CD4-positive, alpha-beta memory T cell (primary cell): ENCODE results near the gene PRICKLE1. TPM values are rescaled to one million over a fixed set of nuclear protein-coding genes. Genes with fewer than 3 reads are reported as not detected.
"Not testable (repeated sequence)": the region's sequence is repeated elsewhere in the genome, so short reads cannot be mapped to it uniquely, and the experiment has no call there.

Experiments
- CTCF ChIA-PET: fragments of 350-600 bp; sonication (Branson Sonifier 250); formaldehyde crosslinking; loops from one replicate; lab custom pipeline; 2021; ENCODE audit warnings: inconsistent platforms; ENCODE audit not compliant: partially characterized antibody; lab: Charles Lee
- POLR2A ChIA-PET: fragments of 350-600 bp; sonication (Branson Sonifier 250); formaldehyde crosslinking; loops from one replicate; lab custom pipeline; 2021; ENCODE audit not compliant: partially characterized antibody; lab: Charles Lee
- DNase-seq, 5 donors: peaks; one replicate each; pipeline versions ENCODE4 v3.0.0 to v3.0.0-alpha.2; 2020 to 2022; ENCODE audit warnings: mixed read lengths in 1 of 5
- H3K27ac ChIP-seq: one replicate; pipeline ENCODE4 v1.7.0; 2013; ENCODE audit warnings: low read depth, low read length
- H3K27me3 ChIP-seq: 2 replicates; pipeline ENCODE4 v1.7.0; 2013; ENCODE audit warnings: mild to moderate bottlenecking, low read length, moderate library complexity; ENCODE audit not compliant: insufficient read depth
- H3K36me3 ChIP-seq: 2 replicates; pipeline ENCODE4 v1.7.0; 2013; ENCODE audit warnings: mild to moderate bottlenecking, low read length, moderate library complexity; ENCODE audit not compliant: insufficient read depth
- H3K4me1 ChIP-seq: 2 replicates; pipeline ENCODE4 v1.7.0; 2013; ENCODE audit warnings: mild to moderate bottlenecking, low read length, moderate library complexity; ENCODE audit not compliant: insufficient read depth
- H3K4me3 ChIP-seq, 2 donors: one replicate each; pipeline ENCODE4 v1.7.0; 2013; ENCODE audit warnings: low read length in 2 of 2, mild to moderate bottlenecking in 1 of 2
- H3K9me3 ChIP-seq, 2 donors: one replicate each; pipeline ENCODE4 v1.7.0; 2013; ENCODE audit warnings: low read length in 2 of 2, control low read depth in 1 of 2; ENCODE audit not compliant: control insufficient read depth in 1 of 2
- H3K27ac Mint-ChIP-seq, 7 donors: one replicate each; pipeline ENCODE4 v1.8.0; 2020 to 2021; ENCODE audit warnings: mixed read lengths in 7 of 7, mild to moderate bottlenecking in 6 of 7, inconsistent platforms in 3 of 7, moderate library complexity in 3 of 7
- H3K27me3 Mint-ChIP-seq, 2 donors: one replicate each; pipeline ENCODE4 v1.8.0; 2020 to 2021; ENCODE audit warnings: mixed read lengths in 2 of 2
- H3K36me3 Mint-ChIP-seq, 2 donors: one replicate each; pipeline ENCODE4 v1.8.0; 2020 to 2021; ENCODE audit warnings: mixed read lengths in 2 of 2, inconsistent platforms in 1 of 2, mild to moderate bottlenecking in 1 of 2
- H3K4me1 Mint-ChIP-seq, 4 donors: one replicate each; pipeline ENCODE4 v1.8.0; 2020 to 2021; ENCODE audit warnings: mixed read lengths in 4 of 4, mild to moderate bottlenecking in 1 of 4
- H3K4me3 Mint-ChIP-seq, 8 donors: one replicate each; pipeline ENCODE4 v1.8.0; 2020 to 2021; ENCODE audit warnings: mixed read lengths in 8 of 8, mild to moderate bottlenecking in 7 of 8, moderate library complexity in 6 of 8, inconsistent platforms in 3 of 8
- H3K9me3 Mint-ChIP-seq, 8 donors: one replicate each; pipeline ENCODE4 v1.8.0; 2020 to 2021; ENCODE audit warnings: mixed read lengths in 8 of 8, mild to moderate bottlenecking in 5 of 8, inconsistent platforms in 3 of 8, moderate library complexity in 1 of 8
- intact Hi-C: fragments of 100-400 bp; cut with micrococcal nuclease; formaldehyde crosslinking; loops from one replicate; pipeline ENCODE4 v1.15.1; 2023
- polyA plus RNA-seq, 2 donors: library from polyadenylated mRNA; unstranded; fragments of 300-500 nt; fragmentation: Illumina TruSeq; gene quantifications; one replicate each; pipeline ENCODE4 v1.2.3, GENCODE V29; 2021
- total RNA-seq, 2 experiments: library from RNA; stranded (reverse); gene quantifications; one replicate each; pipeline ENCODE4 v1.2.3, GENCODE V29; 2021

Gene PRICKLE1
- total and polyA plus RNA-seq, 4 experiments from 2014 or later = not detected

DNA sequence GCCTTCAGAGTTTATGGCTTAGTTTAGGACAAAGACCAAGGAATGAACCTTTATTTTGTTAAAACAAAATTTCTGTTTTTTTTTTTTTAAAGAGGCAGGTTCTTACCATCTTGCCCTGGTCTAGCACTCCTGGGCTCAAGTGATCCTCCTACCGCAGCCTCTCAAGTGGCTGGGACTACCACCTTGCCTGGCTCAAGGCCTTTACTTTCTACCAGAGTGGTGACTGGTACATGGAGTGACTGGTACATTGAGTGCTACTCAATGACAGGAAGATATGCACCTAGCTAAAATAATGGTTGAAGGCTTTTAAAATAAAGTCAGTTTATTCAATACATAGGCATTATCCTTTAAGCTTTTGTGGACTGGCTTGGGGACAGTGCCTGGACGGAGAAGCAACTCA, 32.6 kb downstream of the PRICKLE1 start:
- peaks cover 0 to 2% (median 0%) of the 10 kb centered on the region in 8 donors for H3K9me3 Mint-ChIP-seq
- Histone ChIP-seq H3K36me3 (no peaks in the 10 kb centered on the region), H3K4me1 (no peaks in the 10 kb centered on the region), H3K4me3 (no peak overlapping the region), H3K27ac (no peak overlapping the region), H3K27me3 (no peaks in the 10 kb centered on the region), H3K9me3 (no peaks in the 10 kb centered on the region)
- POLR2A ChIA-PET = no interaction called here
- H3K27ac Mint-ChIP-seq = no peak overlapping the region
- DNase-seq = no peak
- H3K4me1 Mint-ChIP-seq = no peaks in the 10 kb centered on the region
- intact Hi-C loops = no loop called here
- peaks cover 0 to 2% of the 10 kb centered on the region in 2 donors for H3K27me3 Mint-ChIP-seq
- H3K36me3 Mint-ChIP-seq = no peaks in the 10 kb centered on the region
- H3K4me3 Mint-ChIP-seq = no peak overlapping the region
- CTCF ChIA-PET = no interaction called here

DNA sequence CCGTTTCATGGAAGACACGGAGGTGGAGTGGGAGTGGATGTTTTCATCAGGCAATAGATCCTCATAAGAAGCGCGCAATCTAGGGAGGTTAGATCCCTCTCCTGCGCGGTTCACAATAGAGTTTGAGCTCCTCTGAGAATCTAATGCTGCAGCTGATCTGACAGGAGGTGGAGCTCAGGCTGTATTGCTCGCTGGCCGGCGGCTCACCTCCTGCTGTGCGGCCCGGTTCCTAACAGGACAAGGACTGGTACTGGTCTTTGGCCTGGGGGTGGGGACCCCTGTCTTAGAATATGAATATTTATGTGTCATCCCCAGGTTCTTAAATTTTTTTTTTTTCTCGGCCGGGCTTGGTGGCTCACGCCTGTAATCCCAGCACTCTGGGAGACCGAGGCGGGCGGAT, 36.7 kb downstream of the PRICKLE1 start:
- Histone ChIP-seq H3K27ac (no peak overlapping the region), H3K4me1 (no peaks in the 10 kb centered on the region), H3K9me3 (no peaks in the 10 kb centered on the region), H3K36me3 (no peaks in the 10 kb centered on the region), H3K27me3 (no peaks in the 10 kb centered on the region), H3K4me3 (no peak overlapping the region)
- Mint-ChIP-seq H3K27ac (no peak overlapping the region), H3K4me3 (peak overlapping the region in 1 of 8 donors; percentile 17), H3K27me3 (peaks cover 11 to 12% of the 10 kb centered on the region in 2 donors), H3K9me3 (peaks cover 0 to 7% (median under 1%) of the 10 kb centered on the region in 8 donors), H3K4me1 (no peaks in the 10 kb centered on the region), H3K36me3 (no peaks in the 10 kb centered on the region)
- DNase-seq = no peak
- intact Hi-C loops = no loop called here
- ChIA-PET POLR2A (no interaction called here), CTCF (no interaction called here)

DNA sequence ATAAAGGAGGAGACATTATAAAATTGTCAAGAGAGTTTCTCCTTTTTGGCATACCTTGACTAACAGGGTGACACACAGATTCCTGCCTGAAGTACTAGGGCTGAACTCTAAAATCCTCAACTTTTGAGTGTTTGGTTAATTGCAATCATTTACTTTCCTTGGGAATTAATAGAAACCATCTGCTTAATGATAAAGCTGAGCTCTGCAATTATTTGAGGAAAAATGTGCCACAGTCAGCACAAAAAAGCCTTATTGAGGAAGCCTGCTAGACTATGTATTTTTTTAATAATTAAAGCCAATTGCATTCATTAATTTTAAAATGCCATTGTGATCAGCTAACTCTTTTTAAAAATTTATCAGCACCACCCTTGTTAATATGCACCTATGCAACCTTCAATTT, 38.7 kb downstream of the PRICKLE1 start:
- DNase-seq = no peak
- Histone ChIP-seq H3K4me3 (no peak overlapping the region), H3K9me3 (no peaks in the 10 kb centered on the region), H3K4me1 (no peaks in the 10 kb centered on the region), H3K27ac (no peak overlapping the region), H3K36me3 (no peaks in the 10 kb centered on the region), H3K27me3 (no peaks in the 10 kb centered on the region)
- CTCF ChIA-PET = no interaction called here
- POLR2A ChIA-PET = no interaction called here
- H3K4me1 Mint-ChIP-seq = no peaks in the 10 kb centered on the region
- peaks cover 0 to 4% (median under 1%) of the 10 kb centered on the region in 8 donors for H3K9me3 Mint-ChIP-seq
- H3K27ac Mint-ChIP-seq = no peak overlapping the region
- H3K4me3 Mint-ChIP-seq = no peak overlapping the region
- H3K36me3 Mint-ChIP-seq = no peaks in the 10 kb centered on the region
- intact Hi-C loops = no loop called here
- H3K27me3 Mint-ChIP-seq = peaks cover 11 to 16% of the 10 kb centered on the region in 2 donors

DNA sequence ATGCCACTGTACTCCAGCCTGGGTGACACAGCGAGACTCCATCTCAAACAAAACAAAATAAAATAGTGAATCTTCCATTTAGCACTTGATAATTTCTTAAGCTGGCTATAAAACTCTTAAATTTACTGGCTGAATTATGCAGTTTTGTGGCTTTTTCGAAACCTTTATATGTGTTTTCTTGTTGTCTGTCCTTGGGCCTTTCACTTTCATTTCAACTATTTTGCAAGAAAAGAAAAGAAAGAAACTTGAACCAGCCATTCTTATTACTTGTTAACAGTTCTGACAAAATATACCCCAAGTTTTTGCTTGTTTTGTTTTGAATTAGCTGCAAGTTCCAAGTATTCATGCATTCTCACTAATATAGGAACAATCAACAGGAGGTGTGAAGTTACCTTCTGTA, 42.8 kb downstream of the PRICKLE1 start:
- H3K4me3 ChIP-seq = no peak overlapping the region
- DNase-seq = no peak
- ChIA-PET CTCF (no interaction called here), POLR2A (no interaction called here)
- no peak overlapping the region for H3K27ac ChIP-seq
- H3K27me3 Mint-ChIP-seq = peaks cover 13 to 18% of the 10 kb centered on the region in 2 donors
- peaks cover 0 to 7% (median 0%) of the 10 kb centered on the region in 8 donors for H3K9me3 Mint-ChIP-seq
- no peak overlapping the region for H3K27ac Mint-ChIP-seq
- H3K4me1 ChIP-seq = no peaks in the 10 kb centered on the region
- H3K4me1 Mint-ChIP-seq = no peaks in the 10 kb centered on the region
- intact Hi-C loops = no loop called here
- no peaks in the 10 kb centered on the region for H3K36me3 ChIP-seq
- no peaks in the 10 kb centered on the region for H3K9me3 ChIP-seq
- H3K27me3 ChIP-seq = no peaks in the 10 kb centered on the region
- no peaks in the 10 kb centered on the region for H3K36me3 Mint-ChIP-seq
- peak overlapping the region in 1 of 8 donors; percentile 5 for H3K4me3 Mint-ChIP-seq

DNA sequence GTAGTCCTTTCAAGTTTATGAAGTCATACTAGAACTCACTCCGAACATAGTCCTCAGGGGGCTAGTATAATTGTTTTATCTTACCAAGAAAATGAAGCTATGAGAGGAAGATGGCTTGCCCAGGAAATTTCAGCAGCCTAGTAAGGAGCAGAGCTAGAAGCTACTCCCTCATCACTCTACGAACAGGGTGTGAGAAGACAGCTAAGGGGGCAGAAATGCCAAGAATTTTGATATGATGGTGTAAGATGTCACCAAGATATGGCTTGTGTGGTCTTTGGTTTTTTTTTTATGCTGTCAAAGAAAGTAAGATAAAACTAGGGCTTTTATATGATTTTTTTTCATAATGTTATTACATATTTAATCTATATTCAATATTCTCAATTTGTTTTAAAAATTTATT, 47.6 kb downstream of the PRICKLE1 start:
- peaks cover 4% of the 10 kb centered on the region in 2 donors for H3K27me3 Mint-ChIP-seq
- POLR2A ChIA-PET = no interaction called here
- H3K9me3 ChIP-seq = no peaks in the 10 kb centered on the region
- intact Hi-C loops = no loop called here
- H3K36me3 ChIP-seq = no peaks in the 10 kb centered on the region
- H3K27ac Mint-ChIP-seq = no peak overlapping the region
- H3K4me1 ChIP-seq = no peaks in the 10 kb centered on the region
- H3K27ac ChIP-seq = no peak overlapping the region
- H3K27me3 ChIP-seq = no peaks in the 10 kb centered on the region
- no peak overlapping the region for H3K4me3 Mint-ChIP-seq
- no peak overlapping the region for H3K4me3 ChIP-seq
- CTCF ChIA-PET = no interaction called here
- no peak for DNase-seq
- H3K9me3 Mint-ChIP-seq = peaks cover 0 to 3% (median 0%) of the 10 kb centered on the region in 8 donors
- H3K4me1 Mint-ChIP-seq = no peaks in the 10 kb centered on the region
- H3K36me3 Mint-ChIP-seq = no peaks in the 10 kb centered on the region

DNA sequence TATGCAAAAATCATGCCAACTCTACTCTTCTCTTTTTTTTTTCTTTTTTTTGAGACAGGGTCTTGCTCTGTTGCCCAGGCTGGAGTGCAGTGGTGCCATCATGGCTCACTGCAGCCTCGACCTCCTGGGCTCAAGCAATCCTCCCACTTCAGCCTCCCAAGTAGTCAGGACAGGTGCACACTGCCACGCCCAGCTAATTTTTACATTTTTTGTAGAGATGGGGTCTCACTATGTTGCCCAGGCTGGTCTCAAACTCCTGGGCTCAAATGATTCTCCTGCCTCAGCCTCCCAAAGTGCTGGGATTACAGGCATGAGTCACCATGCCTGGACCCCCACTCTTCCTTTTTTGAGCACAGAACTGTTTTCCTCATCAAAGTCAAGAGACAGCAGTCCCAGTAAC, 48.2 kb downstream of the PRICKLE1 start:
- CTCF ChIA-PET, H3K4me1 Mint-ChIP-seq, H3K9me3 Mint-ChIP-seq, POLR2A ChIA-PET, H3K27me3 Mint-ChIP-seq, H3K36me3 ChIP-seq, H3K4me3 Mint-ChIP-seq, H3K36me3 Mint-ChIP-seq, H3K27me3 ChIP-seq, DNase-seq, intact Hi-C loops, H3K27ac Mint-ChIP-seq, H3K27ac ChIP-seq, H3K9me3 ChIP-seq, H3K4me3 ChIP-seq, H3K4me1 ChIP-seq: not testable (repeated sequence)

DNA sequence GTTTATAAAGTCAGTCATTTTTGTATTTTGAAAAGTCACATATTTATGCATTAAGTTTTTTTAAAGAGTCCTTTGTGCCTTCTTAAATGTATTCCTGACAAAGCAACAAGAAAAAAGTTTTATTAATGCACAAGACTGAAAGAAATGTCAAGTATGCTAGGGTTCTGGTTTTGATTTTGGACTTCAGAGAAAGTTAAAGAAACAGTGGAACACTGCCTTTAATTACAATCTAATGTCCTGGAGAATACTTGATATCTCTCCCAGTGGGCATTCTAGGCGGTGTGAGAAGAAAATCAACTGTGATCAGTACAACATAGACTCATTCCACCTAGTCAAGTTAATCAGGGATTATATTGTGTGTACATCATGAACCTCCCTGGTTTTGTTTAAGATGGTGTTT, 49.9 kb downstream of the PRICKLE1 start:
- ChIA-PET POLR2A (no interaction called here), CTCF (no interaction called here)
- H3K27me3 Mint-ChIP-seq = peaks cover 4 to 6% of the 10 kb centered on the region in 2 donors
- intact Hi-C loops = no loop called here
- H3K9me3 Mint-ChIP-seq = peaks cover 0 to 3% (median 0%) of the 10 kb centered on the region in 8 donors
- Histone ChIP-seq H3K27me3 (no peaks in the 10 kb centered on the region), H3K9me3 (no peaks in the 10 kb centered on the region), H3K27ac (no peak overlapping the region), H3K36me3 (no peaks in the 10 kb centered on the region), H3K4me3 (no peak overlapping the region), H3K4me1 (no peaks in the 10 kb centered on the region)
- no peaks in the 10 kb centered on the region for H3K4me1 Mint-ChIP-seq
- no peak for DNase-seq
- no peak overlapping the region for H3K27ac Mint-ChIP-seq
- H3K4me3 Mint-ChIP-seq = no peak overlapping the region
- H3K36me3 Mint-ChIP-seq = no peaks in the 10 kb centered on the region

DNA sequence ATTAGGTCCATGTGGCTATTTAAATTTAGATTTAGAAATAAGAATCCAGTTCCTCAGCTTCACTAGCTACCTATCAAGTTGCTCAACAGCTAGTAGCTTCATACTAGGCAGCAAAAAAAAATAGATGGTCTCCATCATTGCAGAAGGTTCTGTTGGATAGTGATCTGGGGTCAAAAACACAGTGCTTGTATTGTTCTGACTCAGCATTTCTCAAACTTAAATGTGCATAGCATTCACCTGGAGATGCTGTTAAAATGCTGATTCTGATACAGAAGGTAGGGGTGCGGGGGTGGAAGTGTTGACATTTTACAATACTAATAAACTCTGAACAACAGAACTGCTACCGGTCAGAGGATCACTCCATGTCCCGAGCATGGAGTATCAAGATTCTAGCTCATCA, 51.3 kb downstream of the PRICKLE1 start:
- no peak for DNase-seq
- ChIA-PET CTCF (no interaction called here), POLR2A (no interaction called here)
- Mint-ChIP-seq H3K27ac (no peak overlapping the region), H3K4me3 (no peak overlapping the region), H3K36me3 (no peaks in the 10 kb centered on the region), H3K9me3 (peaks cover 0 to 3% (median 0%) of the 10 kb centered on the region in 8 donors), H3K27me3 (peaks cover 2 to 7% of the 10 kb centered on the region in 2 donors), H3K4me1 (no peaks in the 10 kb centered on the region)
- H3K4me3 ChIP-seq = no peak overlapping the region
- intact Hi-C loops = no loop called here
- H3K9me3 ChIP-seq = no peaks in the 10 kb centered on the region
- H3K27me3 ChIP-seq = no peaks in the 10 kb centered on the region
- H3K4me1 ChIP-seq = no peaks in the 10 kb centered on the region
- no peaks in the 10 kb centered on the region for H3K36me3 ChIP-seq
- H3K27ac ChIP-seq = no peak overlapping the region
